ENCODE measurements around the gene CYB561D1.

DNA sequence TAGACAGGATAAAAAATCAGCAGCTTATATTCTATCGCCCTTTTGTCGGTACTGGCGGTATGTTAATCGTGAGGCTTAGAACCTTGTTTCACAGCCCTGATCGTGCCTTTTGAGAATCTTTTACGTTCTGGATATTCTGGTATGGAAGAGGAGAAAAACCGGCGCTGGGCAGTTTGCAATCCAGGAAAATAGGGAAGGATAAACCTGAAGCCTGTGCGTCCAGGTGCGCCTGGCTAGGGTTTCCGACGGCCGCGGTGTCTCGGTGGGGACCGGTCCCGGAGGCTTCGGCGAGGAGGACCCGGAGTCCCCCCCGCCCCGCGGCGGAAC is 27.8 kb upstream of the CYB561D1 start:
- TF ChIP-seq, protein P1, sequence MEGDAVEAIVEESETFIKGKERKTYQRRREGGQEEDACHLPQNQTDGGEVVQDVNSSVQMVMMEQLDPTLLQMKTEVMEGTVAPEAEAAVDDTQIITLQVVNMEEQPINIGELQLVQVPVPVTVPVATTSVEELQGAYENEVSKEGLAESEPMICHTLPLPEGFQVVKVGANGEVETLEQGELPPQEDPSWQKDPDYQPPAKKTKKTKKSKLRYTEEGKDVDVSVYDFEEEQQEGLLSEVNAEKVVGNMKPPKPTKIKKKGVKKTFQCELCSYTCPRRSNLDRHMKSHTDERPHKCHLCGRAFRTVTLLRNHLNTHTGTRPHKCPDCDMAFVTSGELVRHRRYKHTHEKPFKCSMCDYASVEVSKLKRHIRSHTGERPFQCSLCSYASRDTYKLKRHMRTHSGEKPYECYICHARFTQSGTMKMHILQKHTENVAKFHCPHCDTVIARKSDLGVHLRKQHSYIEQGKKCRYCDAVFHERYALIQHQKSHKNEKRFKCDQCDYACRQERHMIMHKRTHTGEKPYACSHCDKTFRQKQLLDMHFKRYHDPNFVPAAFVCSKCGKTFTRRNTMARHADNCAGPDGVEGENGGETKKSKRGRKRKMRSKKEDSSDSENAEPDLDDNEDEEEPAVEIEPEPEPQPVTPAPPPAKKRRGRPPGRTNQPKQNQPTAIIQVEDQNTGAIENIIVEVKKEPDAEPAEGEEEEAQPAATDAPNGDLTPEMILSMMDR (conservative IDR thresholded peaks at IDR 0.05; ENCODE audit: low read depth, low read length): no peak
- TF ChIP-seq EZH2 (IDR thresholded peaks at IDR 0.05; ENCODE audit: borderline replicate concordance, low read depth, low read length, poor library complexity, severe bottlenecking): no peak
